ENCODE data around the gene CHRDL1.

- TF ChIP-seq, protein P1, sequence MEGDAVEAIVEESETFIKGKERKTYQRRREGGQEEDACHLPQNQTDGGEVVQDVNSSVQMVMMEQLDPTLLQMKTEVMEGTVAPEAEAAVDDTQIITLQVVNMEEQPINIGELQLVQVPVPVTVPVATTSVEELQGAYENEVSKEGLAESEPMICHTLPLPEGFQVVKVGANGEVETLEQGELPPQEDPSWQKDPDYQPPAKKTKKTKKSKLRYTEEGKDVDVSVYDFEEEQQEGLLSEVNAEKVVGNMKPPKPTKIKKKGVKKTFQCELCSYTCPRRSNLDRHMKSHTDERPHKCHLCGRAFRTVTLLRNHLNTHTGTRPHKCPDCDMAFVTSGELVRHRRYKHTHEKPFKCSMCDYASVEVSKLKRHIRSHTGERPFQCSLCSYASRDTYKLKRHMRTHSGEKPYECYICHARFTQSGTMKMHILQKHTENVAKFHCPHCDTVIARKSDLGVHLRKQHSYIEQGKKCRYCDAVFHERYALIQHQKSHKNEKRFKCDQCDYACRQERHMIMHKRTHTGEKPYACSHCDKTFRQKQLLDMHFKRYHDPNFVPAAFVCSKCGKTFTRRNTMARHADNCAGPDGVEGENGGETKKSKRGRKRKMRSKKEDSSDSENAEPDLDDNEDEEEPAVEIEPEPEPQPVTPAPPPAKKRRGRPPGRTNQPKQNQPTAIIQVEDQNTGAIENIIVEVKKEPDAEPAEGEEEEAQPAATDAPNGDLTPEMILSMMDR (IDR thresholded peaks at IDR 0.05; ENCODE audit: poor library complexity, severe bottlenecking) = no peak
- no peak for TF ChIP-seq REST (IDR thresholded peaks at IDR 0.05; ENCODE audit: borderline replicate concordance)
- no peak for TF ChIP-seq RAD21 (conservative IDR thresholded peaks at IDR 0.05)
Measured at GRCh38 chrX:110759785-110760184, 35.8 kb downstream of the CHRDL1 start.

Measured in neural cell (in vitro differentiated cells).